Myocyte (in vitro differentiated cells): ENCODE data around the gene GDAP1L1. TPM values are rescaled to one million over a fixed set of nuclear protein-coding genes. Genes with fewer than 3 reads are reported as not detected.

Experiments
- DNase-seq: peaks from one replicate; pipeline ENCODE4 v3.0.0-alpha.2; 2012; ENCODE audit warnings: low read depth
- polyA plus RNA-seq: library from polyadenylated mRNA; unstranded; fragments of >200 nt; gene quantifications from one replicate; pipeline ENCODE4 v1.2.1, GENCODE V29; 2012; ENCODE audit warnings: missing spikeins
- total RNA-seq: library from RNA; depleted of rRNA; stranded (reverse); fragments of >200 nt; gene quantifications from 2 replicates; pipeline ENCODE4 v1.2.3, GENCODE V29; 2014

Gene GDAP1L1
- 0.11 TPM in 1 of 2 replicates, not detected in the other for total RNA-seq
- polyA plus RNA-seq: 0.11 TPM

DNA sequence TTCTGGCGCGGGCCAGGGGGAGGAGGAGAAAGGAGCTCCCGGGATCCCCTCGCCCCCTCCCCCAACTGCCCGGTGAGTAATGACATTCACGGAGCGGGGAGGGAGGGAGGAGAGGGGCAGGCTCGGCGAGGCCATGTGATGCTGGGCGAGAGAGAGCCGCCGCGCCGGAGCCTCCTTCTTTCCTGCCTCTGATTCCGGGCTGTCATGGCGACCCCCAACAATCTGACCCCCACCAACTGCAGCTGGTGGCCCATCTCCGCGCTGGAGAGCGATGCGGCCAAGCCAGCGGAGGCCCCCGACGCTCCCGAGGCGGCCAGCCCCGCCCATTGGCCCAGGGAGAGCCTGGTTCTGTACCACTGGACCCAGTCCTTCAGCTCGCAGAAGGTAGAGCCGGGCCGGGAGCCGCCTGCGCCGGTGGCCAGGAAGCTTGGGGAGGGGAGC lies at the start of gene GDAP1L1:
Gene GDAP1L1, plus strand, starts transcription at position 178 of the 441 bp plus-strand sequence. Its CDS starts 27 bp downstream, at position 205.
- no peak for DNase-seq

GRCh38 chr20:44198872-44199271 lies 48.2 kb upstream of the GDAP1L1 start:
- DNase-seq: peak; percentile 33

DNA sequence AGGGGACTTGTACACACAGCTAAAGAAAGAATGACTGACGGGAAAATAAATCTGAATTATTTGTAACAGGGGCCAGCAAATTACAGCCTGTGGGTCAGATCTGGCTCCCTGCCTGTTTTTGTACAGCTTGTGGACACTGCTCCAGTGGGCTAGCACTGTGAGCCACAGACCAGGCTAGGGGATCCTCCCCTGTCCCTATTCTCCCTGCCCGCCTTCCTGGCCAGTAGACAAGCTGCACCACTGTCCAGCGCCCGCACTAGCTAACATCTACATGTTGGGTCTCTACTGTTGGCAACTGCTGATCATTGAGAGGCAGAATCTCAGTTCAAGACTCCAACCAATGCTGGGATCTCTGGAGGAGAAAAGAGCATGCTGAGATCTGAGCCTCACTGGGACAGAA lies 47.2 kb upstream of the GDAP1L1 start:
- peak; percentile 7 for DNase-seq

GRCh38 chr20:44200371-44200770 lies 46.7 kb upstream of the GDAP1L1 start:
- DNase-seq: no peak

GRCh38 chr20:44200983-44201382 lies 46.1 kb upstream of the GDAP1L1 start:
- no peak for DNase-seq

DNA sequence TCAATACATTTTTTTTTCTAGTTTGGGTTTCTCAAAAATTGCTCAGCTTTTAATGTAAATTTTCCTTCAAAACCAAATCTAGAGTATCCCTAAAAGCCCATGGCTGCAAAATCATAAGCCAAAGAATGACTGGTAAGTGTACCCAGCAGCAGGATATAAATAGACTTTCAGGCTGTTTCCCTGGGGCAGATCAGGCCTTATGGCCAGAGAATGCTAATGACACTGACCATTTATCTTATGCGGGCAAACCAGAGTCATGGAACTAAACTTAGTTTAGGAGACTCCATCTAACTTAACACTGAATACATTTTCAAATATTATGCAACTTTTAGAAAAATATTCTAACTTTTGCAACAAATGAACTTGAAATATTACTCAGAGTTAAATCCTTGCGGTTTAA lies 43.9 kb upstream of the GDAP1L1 start:
- peak; percentile 77 for DNase-seq

- DNase-seq: peak; percentile 81
Measured at GRCh38 chr20:44204156-44204831, 42.8 kb upstream of the GDAP1L1 start.

GRCh38 chr20:44204832-44205215 lies 42.3 kb upstream of the GDAP1L1 start:
- no peak for DNase-seq

- no peak for DNase-seq
Measured at GRCh38 chr20:44206132-44206531, 41.0 kb upstream of the GDAP1L1 start.

DNA sequence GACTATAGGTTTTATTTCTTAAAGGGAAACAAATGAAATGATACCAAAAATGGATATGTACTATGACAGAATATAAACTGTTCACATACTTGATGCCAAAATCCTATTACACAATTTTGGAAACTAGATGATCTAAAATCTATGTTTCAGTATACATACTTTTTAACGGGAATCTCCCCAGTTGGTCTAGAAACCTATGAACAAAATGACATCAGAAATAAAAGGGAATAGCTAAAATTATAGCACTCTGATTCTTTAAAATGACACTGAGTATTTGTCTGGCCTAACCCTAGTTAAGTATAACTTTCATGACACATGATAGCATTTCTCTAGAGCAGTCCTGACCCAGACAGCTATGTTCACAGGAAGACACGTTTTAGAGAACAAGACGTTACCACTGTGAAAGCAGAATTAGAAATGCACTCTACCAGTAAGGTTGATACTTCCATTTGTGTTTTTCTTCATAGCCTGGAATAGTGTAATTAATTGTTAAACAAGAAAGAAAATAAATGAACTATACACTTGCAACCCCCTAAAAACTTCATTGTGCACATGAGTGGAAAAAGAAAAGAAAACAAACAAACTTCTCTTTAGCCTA lies 39.9 kb upstream of the GDAP1L1 start:
- DNase-seq: no peak

GRCh38 chr20:44208165-44208564 lies 38.9 kb upstream of the GDAP1L1 start:
- no peak for DNase-seq

DNA sequence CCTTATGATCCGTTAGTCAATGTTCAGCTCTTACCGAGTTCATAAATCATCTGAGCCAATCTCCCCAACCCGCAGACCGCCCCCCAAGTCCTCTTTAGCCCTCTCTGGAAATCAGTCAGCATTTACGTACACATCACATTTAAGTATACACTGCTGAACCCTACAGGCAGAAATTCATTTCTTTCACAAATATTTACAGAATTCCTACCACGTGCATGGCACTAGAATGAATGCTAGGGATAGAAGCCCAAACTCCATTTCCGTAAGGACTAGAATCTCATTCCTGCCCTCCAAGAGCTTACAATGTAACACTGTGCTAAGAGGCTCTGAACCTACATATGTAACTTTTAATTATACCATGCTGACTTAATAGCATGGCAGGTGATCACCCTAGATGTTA lies 38.3 kb upstream of the GDAP1L1 start:
- DNase-seq: no peak

GRCh38 chr20:44209686-44210405 lies 37.3 kb upstream of the GDAP1L1 start:
- DNase-seq: peak; percentile 40

DNA sequence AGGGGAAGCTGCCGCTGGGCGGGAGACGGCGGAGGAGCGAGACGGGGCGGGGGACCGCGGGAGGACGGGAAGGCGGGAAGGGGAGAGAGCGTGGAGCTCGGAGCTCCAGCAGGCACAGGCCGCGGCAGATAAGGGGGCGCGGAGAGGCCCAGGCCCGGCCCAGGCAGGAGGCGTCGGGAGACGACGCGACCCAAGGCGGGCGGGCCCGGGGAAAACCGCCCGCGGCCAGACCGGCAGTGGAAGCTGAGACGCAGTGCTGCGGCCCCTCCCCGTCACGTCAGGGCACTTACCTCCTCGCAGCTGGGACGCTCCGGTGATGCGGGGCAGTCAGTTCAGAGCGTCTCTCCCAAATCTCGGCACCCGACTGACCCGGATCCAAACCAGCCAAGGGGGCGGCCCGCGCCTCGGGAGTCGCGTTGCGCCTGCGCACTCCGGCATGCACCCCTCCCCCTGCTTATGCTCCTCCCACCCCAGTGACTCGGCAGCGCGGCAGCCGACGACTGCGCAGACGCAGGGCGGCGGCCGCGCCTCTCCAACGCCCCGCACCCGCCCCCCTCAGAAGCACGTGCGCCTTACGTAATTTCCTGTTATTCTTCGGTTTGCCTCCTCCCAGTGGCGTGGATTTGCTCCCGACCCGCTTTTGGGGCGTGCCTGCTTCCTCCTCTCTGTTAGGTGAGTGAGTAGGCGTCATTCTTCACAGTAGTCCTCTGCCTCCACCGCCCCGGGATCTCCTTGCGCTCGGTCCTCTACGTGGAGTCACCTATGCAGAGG lies 36.5 kb upstream of the GDAP1L1 start, which contains the start of gene OSER1:
Gene OSER1, minus strand, starts transcription at position 366 of the 771 bp plus-strand sequence. CDS start 3,814 bp downstream, outside the sequence.
- peak; percentile 97 for DNase-seq

DNA sequence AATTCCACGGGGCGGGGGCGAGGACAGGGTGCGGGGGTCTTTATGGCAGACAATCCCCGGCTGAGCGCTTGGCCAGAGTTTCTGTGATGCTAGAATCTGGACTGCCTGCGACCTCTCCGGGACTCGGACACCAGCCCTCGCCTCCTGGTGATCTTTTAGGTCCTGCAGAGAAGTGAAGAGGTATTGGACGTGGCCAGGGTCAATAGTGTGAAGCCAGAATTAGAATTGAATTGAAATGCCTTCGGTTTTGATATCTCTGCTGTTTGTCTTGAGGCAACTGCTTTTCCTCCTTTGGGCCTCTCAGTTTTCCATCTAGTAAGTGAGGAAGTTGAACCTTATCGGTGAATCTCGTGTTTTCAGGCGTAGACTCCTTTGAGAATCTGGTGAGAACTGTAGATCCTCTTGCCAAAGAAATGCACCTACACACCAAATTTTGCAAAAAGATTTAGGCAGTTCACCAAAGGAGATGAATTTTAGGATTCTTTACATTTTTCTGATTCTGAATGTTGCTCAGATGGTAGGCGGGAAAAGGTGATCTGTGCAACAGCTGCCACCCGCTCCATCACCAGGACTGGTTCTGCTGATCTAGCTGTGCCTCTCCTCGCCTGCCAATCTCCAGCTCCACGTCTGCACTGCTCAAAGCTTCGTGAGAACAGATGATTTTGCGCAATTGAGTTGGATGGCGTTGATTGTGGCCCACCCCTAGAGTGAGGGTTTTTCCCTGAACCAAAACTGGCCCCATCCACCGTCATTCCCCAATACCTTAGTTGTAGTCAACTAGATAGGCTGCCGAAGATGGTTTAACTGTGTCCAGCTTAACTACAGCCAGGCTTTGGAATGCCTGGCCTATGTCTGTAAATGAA lies 35.7 kb upstream of the GDAP1L1 start:
- DNase-seq: no peak

- no peak for DNase-seq
Measured at GRCh38 chr20:44212792-44213191, 34.3 kb upstream of the GDAP1L1 start.

DNA sequence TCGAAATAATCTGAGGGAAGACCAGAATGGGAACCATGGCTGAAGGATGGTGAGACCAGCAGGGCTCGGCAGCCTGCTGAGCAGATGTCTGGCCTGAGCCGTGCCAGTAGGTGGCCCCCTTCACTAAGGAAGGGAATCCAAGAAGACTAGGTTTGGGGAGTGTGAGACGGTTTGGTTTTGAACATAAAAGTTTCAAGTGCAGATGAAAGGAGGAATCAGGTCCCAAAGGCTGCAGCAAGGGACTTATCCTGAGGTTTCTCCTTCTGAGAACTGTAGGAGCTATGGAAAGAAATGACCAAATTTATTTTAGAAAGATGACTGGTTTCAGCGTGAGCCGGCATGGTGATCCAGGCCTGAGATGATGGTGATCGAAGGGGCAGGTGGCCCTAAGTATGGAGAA lies 32.0 kb upstream of the GDAP1L1 start:
- peak; percentile 66 for DNase-seq

DNA sequence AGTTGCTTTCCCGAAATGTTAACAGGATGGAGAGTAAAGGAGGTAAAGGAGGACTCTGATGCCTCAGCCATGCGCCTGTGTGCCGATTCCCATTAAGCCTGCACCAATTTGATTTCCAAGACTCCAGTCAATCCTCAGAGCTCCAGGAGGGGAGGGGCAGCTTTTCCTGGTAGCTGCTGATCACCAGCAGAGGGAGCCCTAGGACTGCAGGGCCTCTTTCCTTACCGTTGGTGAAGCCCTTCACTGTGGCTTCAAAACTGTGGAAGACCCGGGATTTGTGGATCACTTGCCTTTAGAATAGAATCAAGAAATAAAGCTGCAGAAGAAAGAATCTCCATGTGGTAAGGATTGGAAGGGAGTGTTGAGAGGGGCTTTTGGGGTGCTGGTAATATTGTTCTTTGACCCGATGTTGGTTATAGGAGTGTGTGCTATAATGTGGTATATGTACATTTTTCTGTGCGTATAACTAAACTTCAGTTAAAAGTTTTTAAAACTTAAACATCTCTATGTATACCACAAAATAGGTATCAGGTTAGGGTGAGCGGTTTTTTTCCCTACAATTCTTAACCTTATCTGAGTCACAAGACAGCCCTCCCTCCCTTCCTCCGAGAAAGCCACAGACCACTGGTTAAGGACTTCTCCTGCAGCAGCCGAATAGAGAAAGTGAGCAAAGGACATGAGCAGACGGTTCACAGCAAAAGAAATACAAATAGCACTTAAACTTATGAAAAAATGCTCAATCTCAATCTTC lies 29.6 kb upstream of the GDAP1L1 start:
- DNase-seq: peak; percentile 80

GRCh38 chr20:44218446-44218845 lies 28.7 kb upstream of the GDAP1L1 start:
- no peak for DNase-seq
